Astrocyte of the spinal cord (primary cell): ENCODE results near the gene TRPM7.

Experiments
- DNase-seq: peaks from one replicate; pipeline ENCODE4 v3.0.0; 2011; ENCODE audit warnings: low read depth, low spot score
- H3K4me3 ChIP-seq: 2 replicates; pipeline ENCODE4 v1.5.1; 2011; ENCODE audit warnings: low read depth, mild to moderate bottlenecking, low read length, moderate library complexity
- in situ Hi-C: cut with HindIII; loops from 2 replicates; pipeline ENCODE4 v1.10.0; 2017; ENCODE audit warnings: low sequenced_read_pairs
- TF ChIP-seq, protein P1 (sequence below): IDR thresholded peaks from 2 replicates; pipeline ENCODE4 v1.5.1; 2012; ENCODE audit warnings: low read depth, mild to moderate bottlenecking, low read length, inconsistent platforms

The TRPM7 gene

GRCh38 chr15:50686469-50687301 is at the start of gene TRPM7:
Gene TRPM7 (minus strand): TSS chr15:50686797. CDS start chr15:50686533, 264 bp downstream.
- peak; percentile 84 for DNase-seq
- in situ Hi-C loops = no loop called here
- TF ChIP-seq, protein P1, sequence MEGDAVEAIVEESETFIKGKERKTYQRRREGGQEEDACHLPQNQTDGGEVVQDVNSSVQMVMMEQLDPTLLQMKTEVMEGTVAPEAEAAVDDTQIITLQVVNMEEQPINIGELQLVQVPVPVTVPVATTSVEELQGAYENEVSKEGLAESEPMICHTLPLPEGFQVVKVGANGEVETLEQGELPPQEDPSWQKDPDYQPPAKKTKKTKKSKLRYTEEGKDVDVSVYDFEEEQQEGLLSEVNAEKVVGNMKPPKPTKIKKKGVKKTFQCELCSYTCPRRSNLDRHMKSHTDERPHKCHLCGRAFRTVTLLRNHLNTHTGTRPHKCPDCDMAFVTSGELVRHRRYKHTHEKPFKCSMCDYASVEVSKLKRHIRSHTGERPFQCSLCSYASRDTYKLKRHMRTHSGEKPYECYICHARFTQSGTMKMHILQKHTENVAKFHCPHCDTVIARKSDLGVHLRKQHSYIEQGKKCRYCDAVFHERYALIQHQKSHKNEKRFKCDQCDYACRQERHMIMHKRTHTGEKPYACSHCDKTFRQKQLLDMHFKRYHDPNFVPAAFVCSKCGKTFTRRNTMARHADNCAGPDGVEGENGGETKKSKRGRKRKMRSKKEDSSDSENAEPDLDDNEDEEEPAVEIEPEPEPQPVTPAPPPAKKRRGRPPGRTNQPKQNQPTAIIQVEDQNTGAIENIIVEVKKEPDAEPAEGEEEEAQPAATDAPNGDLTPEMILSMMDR = peak; percentile 22
- peak within 1 kb of the TSS; percentile 99 for H3K4me3 ChIP-seq

GRCh38 chr15:50735156-50735555 is 48.6 kb upstream of the TRPM7 start:
- TF ChIP-seq, protein P1 = no peak
- DNase-seq = no peak
- no peak overlapping the region for H3K4me3 ChIP-seq
- in situ Hi-C loops = no loop called here

GRCh38 chr15:50726315-50726714 is 39.7 kb upstream of the TRPM7 start:
- in situ Hi-C loops = no loop called here
- no peak overlapping the region for H3K4me3 ChIP-seq
- TF ChIP-seq, protein P1 = no peak
- no peak for DNase-seq

GRCh38 chr15:50718700-50719125 is 32.1 kb upstream of the TRPM7 start:
- no peak overlapping the region for H3K4me3 ChIP-seq
- in situ Hi-C loops = no loop called here

GRCh38 chr15:50712018-50712417 is 25.4 kb upstream of the TRPM7 start:
- no peak overlapping the region for H3K4me3 ChIP-seq
- TF ChIP-seq, protein P1 = no peak
- no peak for DNase-seq
- in situ Hi-C loops = no loop called here

More at GRCh38 chr15:50718700-50719125, 32.1 kb upstream of the TRPM7 start:
- TF ChIP-seq, protein P1 = no peak
- no peak for DNase-seq

- DNase-seq = no peak
- H3K4me3 ChIP-seq = no peak overlapping the region
- TF ChIP-seq, protein P1 = no peak
- in situ Hi-C loops = no loop called here
Observed at GRCh38 chr15:50710585-50710984, 24.0 kb upstream of the TRPM7 start.
